Measurements from ENCODE around the gene BICDL2. TPM values are rescaled to one million over a fixed set of nuclear protein-coding genes. Genes with fewer than 3 reads are reported as not detected.

The BICDL2 gene
- total and polyA plus RNA-seq, 2 donors (not counting 3 experiments of a cell fraction or from before 2014, with no cell fraction given), result not detected

- H3K36me3 ChIP-seq (ENCODE audit: control insufficient read depth in 2 of 2, extremely low read depth in 1 of 2, insufficient read depth in 2 of 2, low read length in 2 of 2), result no peaks in the 10 kb centered on the region
- FAIRE-seq, result no peak
- ChIA-PET POLR2A (no interaction called here), CTCF (interaction anchor here (1.3 to 14.7 kb wide), 3 partner anchors 11 to 88 kb away, joined by 4 to 200 read pairs (median 5); partner anchors contain the start of gene ZNF213)
- DNase-seq (ENCODE audit: low read depth, low spot score), result no peak
- TF ChIP-seq POLR2AphosphoS5 (IDR thresholded peaks at IDR 0.05; ENCODE audit: insufficient read depth, low read depth, low read length), result no peak
- TF ChIP-seq EZH2 (IDR thresholded peaks at IDR 0.05; ENCODE audit: borderline replicate concordance, low read depth, low read length, severe bottlenecking), result peak; percentile 99
- intact Hi-C loops (cut with micrococcal nuclease) (no loop called here), dilution Hi-C loops (cut with MboI; ENCODE audit: extremely low pct_ligation_motif_present, low sequenced_read_pairs) (no loop called here)
- no peak overlapping the region for H3K27ac ChIP-seq (ENCODE audit: insufficient read depth, low read depth, low read length)
- BruUV-seq (replicated peaks), result no TSS peak
- H3K4me2 ChIP-seq (ENCODE audit: insufficient read depth, low read length), result no peak overlapping the region
- peaks cover 18 to 27% of the 10 kb centered on the region in 2 experiments for H3K27me3 ChIP-seq (ENCODE audit: control insufficient read depth in 2 of 2, insufficient read depth in 2 of 2, low read length in 2 of 2)
- H3K9ac ChIP-seq (replicated peaks; ENCODE audit: extremely low read depth, insufficient read depth, low read length), result no peak overlapping the region
- H3K9me3 ChIP-seq (replicated peaks; ENCODE audit: control insufficient read depth, insufficient read depth, low read length), result no peaks in the 10 kb centered on the region
- peaks cover 2% of the 10 kb centered on the region for H3K4me1 ChIP-seq (ENCODE audit: control insufficient read depth, extremely low read depth, insufficient read depth, low read length)
- no peak overlapping the region for H3K4me3 ChIP-seq (replicated peaks in 1 of 3; ENCODE audit: insufficient read depth in 1 of 3, low read depth in 1 of 3, low read length in 3 of 3)
- no peaks in the 10 kb centered on the region for H3K9me1 ChIP-seq (replicated peaks; ENCODE audit: control insufficient read depth, extremely low read depth, insufficient read depth, low read length)
- no peaks in the 10 kb centered on the region for H3K79me2 ChIP-seq (ENCODE audit: control insufficient read depth, insufficient read depth, low read length)
- no peak overlapping the region for H2AFZ ChIP-seq (ENCODE audit: low read depth, low read length)
- H4K20me1 ChIP-seq (replicated peaks; ENCODE audit: control insufficient read depth, extremely low read depth, insufficient read depth, low read length), result no peaks in the 10 kb centered on the region
Observed at GRCh38 chr16:3046641-3047386, 10.1 kb upstream of the BICDL2 start.

DNA sequence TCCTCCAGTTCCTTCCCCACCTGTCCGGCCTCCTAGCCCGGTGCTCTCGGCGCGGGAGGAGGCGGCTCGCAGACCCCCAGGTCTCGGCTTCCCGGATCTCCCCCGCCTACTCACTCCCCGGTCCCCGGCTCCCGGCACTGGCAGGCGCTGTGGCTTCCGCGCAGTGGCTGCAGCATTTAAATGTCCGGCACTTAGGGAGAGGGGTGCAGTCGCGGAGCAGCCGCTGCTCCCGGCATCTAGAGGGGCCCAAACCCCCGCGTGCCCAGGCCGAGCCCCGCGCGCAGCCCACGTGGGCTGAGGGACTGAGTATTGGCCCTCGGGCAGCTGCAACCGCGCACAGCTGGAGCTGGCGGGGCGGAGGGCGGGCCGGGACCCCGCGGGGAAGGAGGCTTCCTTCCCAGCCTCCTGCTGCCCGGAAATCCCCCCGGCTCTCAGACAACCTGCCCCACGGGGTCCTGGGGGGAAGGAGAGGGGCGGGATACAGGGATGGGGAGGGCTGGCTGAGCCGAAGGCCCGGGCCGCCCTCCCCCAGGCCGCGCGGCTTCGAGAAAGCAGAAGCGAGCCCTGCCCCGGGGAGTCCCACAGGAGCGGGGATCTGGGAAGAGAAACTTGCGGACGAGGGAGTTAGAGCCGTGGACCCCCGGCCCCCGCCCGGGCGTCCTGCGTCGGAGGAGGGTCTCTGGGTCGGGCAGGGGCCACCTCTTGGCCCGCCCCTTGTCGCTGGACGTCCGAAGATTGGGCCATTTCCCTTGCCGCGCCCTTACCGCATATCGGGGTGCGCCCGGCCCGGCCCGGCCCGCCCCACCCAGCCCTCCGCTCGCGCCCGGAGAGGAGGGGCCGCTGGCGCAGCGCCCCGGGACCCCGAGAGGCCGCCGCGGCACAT lies 9.3 kb upstream of the BICDL2 start, which contains the start of gene MMP25:
TSS of gene MMP25 (plus strand) at position 804 of the 883 bp plus-strand sequence. CDS start 357 bp downstream, outside the sequence.
- no TSS peak for BruUV-seq (replicated peaks)
- dilution Hi-C loops (cut with MboI; ENCODE audit: extremely low pct_ligation_motif_present, low sequenced_read_pairs), result no loop called here
- ChIA-PET POLR2A (no interaction called here), CTCF (interaction anchor here (1.5 to 14.7 kb wide), 2 partner anchors 15 to 84 kb away, joined by 7 to 200 read pairs; no protein-coding TSS in a partner anchor)
- Histone ChIP-seq H3K36me3 (ENCODE audit: control insufficient read depth in 2 of 2, extremely low read depth in 1 of 2, insufficient read depth in 2 of 2, low read length in 2 of 2) (no peaks in the 10 kb centered on the region), H3K9me3 (replicated peaks; ENCODE audit: control insufficient read depth, insufficient read depth, low read length) (no peaks in the 10 kb centered on the region), H3K79me2 (ENCODE audit: control insufficient read depth, insufficient read depth, low read length) (no peaks in the 10 kb centered on the region), H3K4me2 (ENCODE audit: insufficient read depth, low read length) (peak within 1 kb of the TSS; percentile 86), H3K27ac (ENCODE audit: insufficient read depth, low read depth, low read length) (no peak within 1 kb of the TSS), H3K4me1 (ENCODE audit: control insufficient read depth, extremely low read depth, insufficient read depth, low read length) (peaks cover 2% of the 10 kb centered on the region), H2AFZ (ENCODE audit: low read depth, low read length) (peak within 1 kb of the TSS; percentile 85), H3K27me3 (ENCODE audit: control insufficient read depth in 2 of 2, insufficient read depth in 2 of 2, low read length in 2 of 2) (peaks cover 18 to 27% of the 10 kb centered on the region in 2 experiments), H3K9ac (replicated peaks; ENCODE audit: extremely low read depth, insufficient read depth, low read length) (no peak within 1 kb of the TSS), H3K9me1 (replicated peaks; ENCODE audit: control insufficient read depth, extremely low read depth, insufficient read depth, low read length) (no peaks in the 10 kb centered on the region), H4K20me1 (replicated peaks; ENCODE audit: control insufficient read depth, extremely low read depth, insufficient read depth, low read length) (no peaks in the 10 kb centered on the region), H3K4me3 (replicated peaks in 1 of 3; ENCODE audit: insufficient read depth in 1 of 3, low read depth in 1 of 3, low read length in 3 of 3) (peak within 1 kb of the TSS; percentile 24 to 46 (median 37))
- intact Hi-C loops (cut with micrococcal nuclease), result no loop called here
- DNase-seq (ENCODE audit: low read depth, low spot score) (no peak), FAIRE-seq (no peak)
- TF ChIP-seq EZH2 (IDR thresholded peaks at IDR 0.05; ENCODE audit: borderline replicate concordance, low read depth, low read length, severe bottlenecking) (peak; percentile 82), JUN (IDR thresholded peaks at IDR 0.05; ENCODE audit: borderline replicate concordance, insufficient read depth, insufficient read length, low read depth) (no peak)
